GM18526 (cell line): Measurements from ENCODE around the gene LRRC75A.

Experiments
- POLR2A ChIP-seq: IDR thresholded peaks from 3 replicates; pipeline ENCODE4 v1.6.1; 2011; ENCODE audit not compliant: insufficient read length; ENCODE audit errors: extremely low read depth

The LRRC75A gene

GRCh38 chr17:16467044-16467443, 24.9 kb downstream of the LRRC75A start:
- no peak for TF ChIP-seq POLR2A

DNA sequence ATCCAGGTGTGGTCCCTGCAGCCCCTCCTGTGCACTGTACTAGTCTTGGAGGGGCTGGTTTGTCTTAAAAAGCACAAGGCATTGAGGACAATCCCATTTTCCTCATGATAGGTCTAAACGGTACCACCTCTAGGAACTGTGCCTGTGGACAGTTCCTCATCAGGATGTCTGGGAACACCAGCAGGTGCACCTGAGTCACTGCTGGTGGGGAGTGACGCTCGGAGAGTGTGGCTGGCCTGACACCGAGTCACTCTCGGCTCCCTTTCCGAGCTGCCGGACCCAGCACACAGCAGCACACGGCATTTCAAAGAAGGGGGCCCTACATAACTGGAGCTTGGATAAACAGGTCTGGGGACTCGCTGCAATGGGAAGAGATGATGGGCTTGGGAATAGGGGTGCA, 25.6 kb downstream of the LRRC75A start:
- TF ChIP-seq POLR2A: no peak

GRCh38 chr17:16465861-16466338, 26.1 kb downstream of the LRRC75A start:
- TF ChIP-seq POLR2A: no peak

GRCh38 chr17:16465052-16465312, 27.0 kb downstream of the LRRC75A start:
- TF ChIP-seq POLR2A: no peak

GRCh38 chr17:16464303-16465051, 27.5 kb downstream of the LRRC75A start:
- no peak for TF ChIP-seq POLR2A

- TF ChIP-seq POLR2A: no peak
Measured at GRCh38 chr17:16463358-16464302, 28.4 kb downstream of the LRRC75A start.

DNA sequence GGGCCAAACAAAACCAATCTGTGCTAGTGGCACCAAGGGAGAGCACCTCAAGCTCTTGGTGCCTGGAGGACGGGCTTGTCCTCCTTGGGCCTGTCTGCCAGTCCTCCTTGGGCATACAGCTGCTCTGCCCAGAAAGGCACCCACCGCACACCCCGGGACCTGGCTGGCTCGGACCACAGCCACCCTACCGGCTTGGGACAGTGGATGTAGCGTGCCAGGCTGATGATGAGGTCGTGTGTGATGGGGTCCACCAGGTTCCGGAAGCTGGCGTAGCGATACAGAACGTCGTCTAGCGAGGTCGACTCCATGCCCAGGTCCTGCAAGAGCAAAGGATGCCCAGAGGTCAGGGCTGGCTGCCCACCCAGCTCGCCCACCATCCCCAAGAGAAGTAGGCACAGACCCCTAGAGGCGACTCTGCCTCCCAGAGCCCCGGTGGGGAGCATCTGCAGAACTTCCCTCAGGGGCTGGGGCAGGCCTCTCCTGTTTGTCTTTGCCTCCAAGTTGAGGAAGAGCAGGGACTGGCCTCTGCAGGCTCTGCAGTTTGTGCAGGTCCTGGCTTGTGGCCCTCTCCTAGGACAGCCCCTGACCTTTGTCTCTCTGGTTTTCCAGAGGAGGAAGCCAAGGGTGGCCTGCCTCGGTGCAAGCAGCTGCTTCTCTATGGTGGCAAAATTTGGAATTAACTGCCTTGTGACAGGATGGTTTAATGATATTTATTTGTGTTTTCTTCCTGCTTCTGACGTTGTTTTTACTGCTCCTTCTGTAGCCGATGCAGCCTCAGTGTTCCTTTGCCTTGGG, 29.7 kb downstream of the LRRC75A start:
- TF ChIP-seq POLR2A: no peak

DNA sequence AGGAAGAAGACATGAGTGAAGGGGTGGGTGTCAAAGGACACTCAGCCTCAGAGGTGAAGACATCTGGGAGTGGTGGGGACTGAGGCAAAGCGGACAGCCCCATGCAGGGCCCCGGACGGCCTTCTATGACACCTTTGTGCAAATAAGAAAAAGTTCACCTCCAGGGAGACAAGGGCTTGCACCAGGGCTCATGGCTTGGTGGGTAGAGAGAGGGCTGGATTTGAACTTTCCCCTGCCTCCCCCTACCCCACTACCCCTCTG, 30.5 kb downstream of the LRRC75A start:
- no peak for TF ChIP-seq POLR2A

- no peak for TF ChIP-seq POLR2A
Measured at GRCh38 chr17:16460796-16461605, 31.0 kb downstream of the LRRC75A start.

DNA sequence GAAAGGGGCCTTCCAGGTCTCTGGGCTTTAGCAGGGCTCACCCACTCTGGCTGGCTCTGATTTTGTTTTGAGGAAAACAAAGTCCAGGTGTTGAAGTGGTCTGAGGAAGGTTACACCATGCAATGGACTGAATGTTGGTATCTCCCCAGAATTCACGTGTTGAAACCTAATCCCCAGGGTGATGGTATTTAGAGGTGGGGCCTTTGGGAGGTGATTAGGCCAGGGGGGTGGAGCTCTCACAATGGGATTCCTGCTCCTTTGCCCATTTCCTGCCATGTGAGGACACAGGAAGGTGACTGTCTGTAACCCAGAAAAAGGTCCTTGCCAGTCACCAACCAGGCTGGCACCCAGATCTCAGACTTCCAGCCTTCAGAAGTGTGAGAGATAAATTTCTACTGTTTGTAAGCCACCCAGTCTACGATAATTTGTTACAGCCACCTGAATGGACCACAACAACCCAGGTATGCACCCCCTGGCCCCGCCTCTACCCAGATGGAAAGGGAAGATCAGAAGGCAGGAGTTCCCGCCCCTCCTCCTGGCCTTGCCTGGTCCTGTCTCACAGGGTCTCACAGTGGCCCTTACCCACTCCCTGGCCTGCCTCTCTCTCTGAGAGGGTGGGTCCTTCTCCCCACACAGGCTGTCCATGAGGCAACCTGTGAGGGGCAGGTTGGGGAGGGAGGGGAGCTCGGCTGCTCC, 32.0 kb downstream of the LRRC75A start:
- no peak for TF ChIP-seq POLR2A

- no peak for TF ChIP-seq POLR2A
Measured at GRCh38 chr17:16459271-16459670, 32.7 kb downstream of the LRRC75A start.

DNA sequence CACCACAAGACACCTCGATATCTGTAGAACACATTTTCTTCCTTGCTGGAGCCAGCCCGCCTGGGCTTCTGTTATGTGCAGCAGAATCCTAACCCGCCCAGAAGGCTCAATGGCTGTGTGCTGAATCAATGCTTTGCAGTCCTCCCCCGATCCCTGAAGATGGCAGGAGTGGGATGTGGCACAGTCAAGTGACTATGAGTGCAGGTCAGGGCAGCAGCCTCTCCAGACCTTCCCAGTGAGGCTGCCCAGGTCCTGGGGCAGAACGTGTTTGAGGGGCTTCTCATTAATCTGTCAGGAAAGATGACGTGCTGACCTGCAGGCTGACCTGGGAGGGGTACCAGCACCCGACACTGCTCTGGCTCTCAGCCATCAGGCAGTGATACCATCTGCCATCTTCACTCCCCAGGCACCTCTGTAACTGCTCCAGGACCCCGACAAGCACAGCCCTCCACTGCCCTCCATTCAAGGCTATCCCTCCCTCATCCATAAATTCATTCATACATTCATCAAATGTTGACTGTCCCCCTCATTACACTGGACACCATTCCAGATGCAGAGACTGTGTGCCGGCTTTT, 35.2 kb downstream of the LRRC75A start:
- no peak for TF ChIP-seq POLR2A

DNA sequence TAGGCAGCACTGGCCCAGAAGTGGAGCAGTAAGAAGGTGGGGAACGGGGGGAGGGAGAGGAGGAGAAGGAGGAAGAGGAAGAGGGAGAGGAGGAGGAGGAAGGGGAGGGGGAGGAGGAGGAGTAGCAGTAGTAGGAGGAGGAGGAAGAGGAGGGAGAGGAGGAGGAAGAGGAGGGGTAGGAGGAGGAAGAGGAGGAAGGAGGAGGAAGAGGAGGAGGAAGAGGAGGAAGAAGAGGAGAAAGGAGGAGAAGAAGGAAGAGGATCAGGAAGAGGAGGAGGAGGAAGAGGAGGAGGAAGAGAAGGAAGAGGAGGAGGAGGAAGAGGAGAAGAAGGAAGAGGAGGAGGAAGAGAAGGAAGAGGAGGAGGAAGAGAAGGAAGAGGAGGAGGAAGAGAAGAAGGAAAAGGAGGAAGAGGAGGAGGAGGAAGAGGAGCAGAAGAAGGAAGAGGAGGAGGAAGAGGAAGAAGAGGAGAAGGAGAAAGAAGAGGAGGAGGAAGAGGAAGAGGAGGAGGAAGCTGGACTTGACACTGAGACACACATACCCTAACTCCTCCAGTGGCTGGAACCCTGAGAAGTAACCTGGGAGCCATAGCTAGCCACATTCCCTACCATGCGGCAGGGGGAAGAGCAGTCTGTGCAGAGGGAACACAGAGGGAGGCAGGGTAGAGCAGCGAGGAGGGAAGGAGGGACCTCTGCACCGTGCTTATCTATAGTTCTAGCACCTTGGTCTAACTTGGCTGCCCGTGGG, 35.8 kb downstream of the LRRC75A start:
- TF ChIP-seq POLR2A: no peak
